Stimulated activated naive CD4-positive, alpha-beta T cell treated with Interleukin-2 at 50 U/mL for 16 hours (primary cell): ENCODE results near the gene FBXL7.

Source experiments
- DNase-seq: peaks from one replicate; lab custom pipeline; 2025; lab: John Stamatoyannopoulos, UW

The FBXL7 gene

DNA sequence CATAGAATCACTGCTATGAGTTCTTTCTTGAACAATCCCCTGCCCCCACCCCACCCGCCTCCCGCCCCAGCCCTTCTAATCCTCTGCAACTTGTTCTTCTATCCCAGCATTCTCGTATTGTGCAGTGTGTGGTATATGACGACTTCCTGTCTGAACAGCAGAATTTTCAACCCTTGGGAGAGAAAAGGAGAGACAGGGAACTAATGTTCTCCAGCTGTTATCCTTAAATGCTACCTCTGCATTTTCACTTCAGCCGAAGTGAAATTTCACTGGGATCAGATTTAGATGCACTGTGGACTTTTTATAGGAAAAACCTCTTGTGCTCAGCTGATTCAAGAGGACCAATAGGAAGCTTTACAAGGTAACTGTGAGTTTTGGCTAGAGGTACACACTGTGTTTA is 2.2 kb downstream of the FBXL7 start:
- no peak for DNase-seq

DNA sequence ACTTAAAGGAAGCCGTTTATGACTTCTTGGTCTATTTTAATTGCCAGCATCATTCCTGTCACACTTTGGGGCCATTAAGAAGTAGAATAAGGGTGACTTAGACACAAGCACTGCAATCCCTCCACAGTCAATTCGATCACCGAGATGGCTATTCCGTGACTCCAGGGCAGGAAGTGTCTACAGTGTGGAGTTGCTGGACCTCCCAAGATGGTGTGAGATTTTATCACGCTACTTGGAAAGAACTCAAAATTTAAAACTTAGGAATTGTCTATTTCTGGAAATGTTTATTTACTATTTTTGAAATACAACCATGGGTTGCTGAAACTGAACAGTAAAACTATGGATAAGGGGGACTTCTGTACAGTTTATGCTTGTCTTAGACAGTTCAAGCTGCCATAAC is 6.2 kb downstream of the FBXL7 start:
- DNase-seq = no peak

GRCh38 chr5:15506897-15507296 is 6.9 kb downstream of the FBXL7 start:
- DNase-seq = no peak

- DNase-seq = no peak
Measured at GRCh38 chr5:15510092-15510491, 10.1 kb downstream of the FBXL7 start.

DNA sequence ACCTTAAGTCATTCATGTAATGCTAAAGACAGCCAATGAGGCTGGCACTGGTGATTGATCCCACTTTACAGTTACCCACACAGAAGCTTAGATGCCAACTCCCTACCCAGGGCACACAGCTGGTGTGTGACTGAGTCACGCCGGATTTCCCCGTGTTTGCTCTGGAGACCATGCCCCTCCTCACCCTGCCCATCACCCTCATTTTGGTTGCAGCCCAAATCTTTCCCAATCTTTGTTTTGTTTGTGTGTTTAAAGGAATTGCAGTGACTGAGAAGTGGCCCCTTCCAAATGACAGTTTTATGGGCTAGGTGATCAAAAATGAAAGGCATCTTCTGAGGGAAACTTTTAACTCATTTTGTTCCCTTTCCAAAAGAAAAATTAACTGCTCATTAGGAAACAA is 10.9 kb downstream of the FBXL7 start:
- no peak for DNase-seq

GRCh38 chr5:15513431-15513830 is 13.5 kb downstream of the FBXL7 start:
- no peak for DNase-seq

DNA sequence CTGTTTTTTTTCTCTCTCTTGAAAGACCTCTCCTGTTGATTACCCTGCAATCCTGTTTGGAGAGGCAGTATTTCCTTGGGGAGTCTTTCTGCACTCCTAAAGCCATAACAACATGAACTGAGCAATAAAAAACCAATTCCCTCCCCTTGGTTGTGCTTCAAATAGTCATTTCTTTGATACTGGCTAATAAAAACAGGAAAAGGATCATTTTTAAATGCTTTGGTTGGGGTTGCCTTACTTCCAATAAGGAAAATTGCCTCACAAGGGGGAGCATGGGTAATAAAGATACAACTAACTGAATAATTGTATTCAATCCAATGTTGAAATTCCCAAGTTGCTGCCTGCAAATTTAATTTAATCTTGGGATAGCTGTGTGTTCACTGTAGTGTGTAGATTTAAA is 13.9 kb downstream of the FBXL7 start:
- no peak for DNase-seq

GRCh38 chr5:15515229-15515628 is 15.2 kb downstream of the FBXL7 start:
- no peak for DNase-seq

GRCh38 chr5:15516486-15516885 is 16.5 kb downstream of the FBXL7 start:
- no peak for DNase-seq

- DNase-seq = no peak
Measured at GRCh38 chr5:15518786-15519185, 18.8 kb downstream of the FBXL7 start.

- DNase-seq = no peak
Measured at GRCh38 chr5:15520856-15521255, 20.9 kb downstream of the FBXL7 start.

GRCh38 chr5:15521381-15522186 is 21.6 kb downstream of the FBXL7 start:
- no peak for DNase-seq

GRCh38 chr5:15522187-15522520 is 22.2 kb downstream of the FBXL7 start:
- DNase-seq = no peak

DNA sequence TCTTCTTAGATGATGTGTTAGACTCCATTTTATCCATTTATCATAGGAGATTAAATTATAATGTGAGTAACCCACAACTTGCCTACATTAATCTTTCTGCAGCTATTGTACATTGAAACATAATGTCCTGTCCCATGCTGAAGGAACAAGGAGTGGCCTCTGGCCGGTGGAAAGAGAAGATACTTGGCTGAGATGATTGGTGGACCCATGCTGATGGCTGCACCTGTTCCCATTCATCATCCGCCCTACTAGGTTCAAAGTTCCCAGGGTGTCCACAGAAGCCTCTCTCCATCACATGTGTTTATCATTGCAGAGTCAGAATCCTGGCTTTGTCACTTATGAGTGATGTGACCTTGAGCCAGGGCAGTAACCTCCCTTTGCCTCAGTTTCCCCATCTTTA is 24.7 kb downstream of the FBXL7 start:
- no peak for DNase-seq

DNA sequence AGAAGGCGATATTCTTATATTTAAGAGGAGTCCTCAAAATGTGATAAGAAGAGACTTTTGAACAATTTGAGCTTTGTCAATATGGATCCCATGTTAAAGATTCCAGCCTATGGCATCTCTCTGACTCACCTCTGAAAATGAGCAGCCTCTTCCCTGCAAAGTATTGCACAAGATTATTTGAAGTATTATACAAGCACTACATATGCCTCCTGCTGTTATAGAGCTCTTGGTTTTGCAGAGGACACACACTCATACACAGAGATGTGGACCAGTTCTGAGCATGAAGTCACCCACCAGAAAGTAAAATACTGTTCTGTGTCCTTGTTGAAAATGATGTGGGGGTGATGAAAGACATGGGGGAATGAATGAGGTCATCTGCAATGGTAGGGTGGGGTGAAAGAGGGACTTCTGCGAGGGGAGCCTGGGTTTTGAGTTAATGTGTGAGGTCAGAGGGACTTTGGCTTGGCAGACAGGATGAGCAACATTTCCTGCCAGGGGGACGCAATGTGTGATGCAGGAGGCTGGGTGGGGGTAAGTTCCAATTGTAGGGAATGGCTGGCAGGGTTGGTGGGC is 25.8 kb downstream of the FBXL7 start:
- no peak for DNase-seq

DNA sequence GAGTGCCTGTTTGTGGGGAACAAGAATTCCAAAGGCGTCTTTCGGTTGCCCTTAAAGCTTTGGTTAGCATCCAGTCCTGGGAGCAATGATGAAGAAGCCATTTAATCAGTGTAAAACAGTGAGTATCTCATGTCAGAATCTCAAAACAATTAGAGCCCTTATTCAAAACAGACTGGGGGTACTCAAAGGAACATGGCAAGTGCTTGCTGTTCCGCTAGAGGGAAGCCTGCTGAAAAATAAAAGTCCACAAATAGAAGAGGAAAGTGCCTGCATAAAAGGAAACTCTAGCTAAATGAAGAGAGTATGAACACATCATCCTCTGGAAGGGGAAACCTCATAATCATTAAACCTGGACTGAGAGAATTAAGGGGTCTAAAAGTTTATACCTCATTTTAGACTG is 26.4 kb downstream of the FBXL7 start:
- DNase-seq = no peak

- no peak for DNase-seq
Measured at GRCh38 chr5:15528476-15528875, 28.5 kb downstream of the FBXL7 start.

- DNase-seq = no peak
Measured at GRCh38 chr5:15529013-15529412, 29.0 kb downstream of the FBXL7 start.

GRCh38 chr5:15529821-15530220 is 29.8 kb downstream of the FBXL7 start:
- no peak for DNase-seq

- no peak for DNase-seq
Measured at GRCh38 chr5:15533129-15533893, 33.3 kb downstream of the FBXL7 start.

GRCh38 chr5:15535938-15536337 is 36.0 kb downstream of the FBXL7 start:
- DNase-seq = no peak

DNA sequence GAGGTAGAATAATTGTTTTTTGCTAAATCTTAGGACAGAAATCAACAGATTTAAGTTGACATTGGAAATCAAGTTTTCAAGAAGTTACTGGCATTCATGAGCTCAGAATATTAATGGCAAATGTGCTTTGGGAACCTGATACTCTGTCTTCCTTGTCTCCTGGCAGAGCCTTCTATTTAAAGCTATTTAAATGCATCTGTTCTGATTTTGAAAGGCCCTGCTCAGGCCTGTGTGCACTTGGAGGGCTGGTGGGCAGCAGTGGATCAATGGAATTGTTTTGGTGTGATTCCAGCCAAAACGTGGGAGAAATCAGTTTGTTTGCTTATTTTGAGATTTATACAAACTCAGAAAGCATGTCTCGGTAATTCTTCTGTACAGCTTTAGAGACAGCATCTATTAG is 38.5 kb downstream of the FBXL7 start:
- DNase-seq = no peak

DNA sequence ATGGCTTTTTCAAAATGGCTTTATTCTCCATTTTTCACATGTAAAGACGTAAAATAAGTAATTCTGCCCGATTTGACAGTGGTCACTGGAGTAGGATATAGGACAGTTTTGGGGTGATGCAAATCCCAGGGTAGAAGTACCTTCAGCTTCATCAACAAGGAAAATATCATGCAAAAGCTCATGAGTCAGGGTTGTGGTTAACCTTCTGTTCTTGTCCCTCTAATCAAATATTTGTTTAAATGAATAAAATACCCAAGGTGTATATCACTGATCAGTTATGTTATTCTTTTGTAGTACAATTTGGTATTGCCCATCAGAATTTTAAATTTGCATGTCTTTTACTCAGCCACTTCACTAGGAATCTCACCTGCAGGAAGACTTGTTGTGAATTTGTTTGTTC is 40.0 kb downstream of the FBXL7 start:
- no peak for DNase-seq
